CD4-positive, alpha-beta T cell treated with Interleukin-6 for 4 hours (primary cell): Measurements from ENCODE around the gene USP20.
"Not testable (repeated sequence)": the region's sequence is repeated elsewhere in the genome, so short reads cannot be mapped to it uniquely, and the experiment has no call there.

Source experiments
- DNase-seq: peaks from one replicate; pipeline ENCODE4 v3.0.0-alpha.2; 2020; ENCODE audit warnings: mixed read lengths

The USP20 gene

GRCh38 chr9:129835128-129835859 is at the start of gene USP20, which contains the start of gene C9orf78:
USP20 (plus strand) TSS chr9:129835458; CDS start chr9:129852556, 17,098 bp downstream.
C9orf78 (minus strand) TSS chr9:129835275; CDS start chr9:129835221, 54 bp downstream.
- peak; percentile 99 for DNase-seq

GRCh38 chr9:129785866-129786265 is 49.4 kb upstream of the USP20 start:
- no peak for DNase-seq

DNA sequence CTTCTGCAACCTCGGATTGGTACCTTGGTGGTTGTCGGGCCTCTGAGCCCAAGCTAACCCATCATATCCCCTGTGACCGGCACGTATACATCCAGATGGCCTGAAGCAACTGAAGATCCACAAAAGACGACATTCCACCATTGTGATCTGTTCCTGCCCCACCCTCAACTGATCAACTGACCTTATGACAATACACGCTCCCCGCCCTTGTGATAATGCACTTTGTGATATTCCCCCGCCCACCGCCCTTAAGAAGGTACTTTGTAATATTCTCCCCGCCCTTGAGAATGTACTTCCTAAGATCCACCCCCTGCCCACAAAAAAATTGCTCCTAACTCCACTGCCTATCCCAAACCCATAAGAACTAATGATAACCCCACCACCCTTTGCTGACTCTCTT is 48.8 kb upstream of the USP20 start:
- DNase-seq: no peak

- DNase-seq: no peak
Observed at GRCh38 chr9:129794549-129794948, 40.7 kb upstream of the USP20 start.

DNA sequence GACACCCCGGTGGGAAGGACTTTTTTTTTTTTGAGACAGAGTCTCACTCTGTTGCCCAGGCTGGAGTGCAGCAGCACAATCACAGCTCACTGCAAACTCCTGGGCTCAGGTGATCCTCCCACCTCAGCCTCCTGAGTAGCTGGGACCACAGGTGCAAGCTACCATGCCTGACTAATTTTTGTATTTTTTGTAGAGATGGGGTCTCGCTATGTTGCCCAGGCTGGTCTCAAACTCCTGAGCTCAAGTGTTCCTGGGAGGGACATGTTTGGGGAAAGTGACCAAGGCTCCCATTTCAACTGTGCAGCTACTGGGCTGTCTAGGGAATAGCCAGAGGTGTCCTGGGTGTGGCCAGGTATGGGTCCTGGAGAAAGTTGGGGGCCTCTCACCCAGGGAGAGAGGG is 39.2 kb upstream of the USP20 start:
- DNase-seq: not testable (repeated sequence)

- DNase-seq: no peak
Observed at GRCh38 chr9:129798973-129799372, 36.3 kb upstream of the USP20 start.

DNA sequence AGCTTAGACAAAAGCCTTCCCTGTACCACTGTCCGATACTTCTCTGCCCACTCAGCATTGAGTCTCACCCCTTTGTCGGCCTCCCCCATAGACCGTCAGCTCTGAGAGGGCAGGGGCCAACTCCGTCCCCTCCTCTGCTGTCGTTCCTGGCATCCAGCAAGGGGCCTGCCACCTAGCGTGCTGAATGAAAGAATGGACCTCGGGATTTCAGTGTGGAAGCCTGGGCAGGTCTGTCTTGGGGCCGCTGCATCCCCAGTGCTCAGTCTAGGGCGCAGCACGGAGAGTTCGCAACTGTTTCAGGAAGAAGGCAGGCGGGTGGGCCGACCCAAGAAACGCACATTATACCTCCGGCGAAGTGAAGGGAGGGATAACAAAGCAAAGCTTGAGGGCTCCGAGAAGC is 33.8 kb upstream of the USP20 start:
- no peak for DNase-seq

DNA sequence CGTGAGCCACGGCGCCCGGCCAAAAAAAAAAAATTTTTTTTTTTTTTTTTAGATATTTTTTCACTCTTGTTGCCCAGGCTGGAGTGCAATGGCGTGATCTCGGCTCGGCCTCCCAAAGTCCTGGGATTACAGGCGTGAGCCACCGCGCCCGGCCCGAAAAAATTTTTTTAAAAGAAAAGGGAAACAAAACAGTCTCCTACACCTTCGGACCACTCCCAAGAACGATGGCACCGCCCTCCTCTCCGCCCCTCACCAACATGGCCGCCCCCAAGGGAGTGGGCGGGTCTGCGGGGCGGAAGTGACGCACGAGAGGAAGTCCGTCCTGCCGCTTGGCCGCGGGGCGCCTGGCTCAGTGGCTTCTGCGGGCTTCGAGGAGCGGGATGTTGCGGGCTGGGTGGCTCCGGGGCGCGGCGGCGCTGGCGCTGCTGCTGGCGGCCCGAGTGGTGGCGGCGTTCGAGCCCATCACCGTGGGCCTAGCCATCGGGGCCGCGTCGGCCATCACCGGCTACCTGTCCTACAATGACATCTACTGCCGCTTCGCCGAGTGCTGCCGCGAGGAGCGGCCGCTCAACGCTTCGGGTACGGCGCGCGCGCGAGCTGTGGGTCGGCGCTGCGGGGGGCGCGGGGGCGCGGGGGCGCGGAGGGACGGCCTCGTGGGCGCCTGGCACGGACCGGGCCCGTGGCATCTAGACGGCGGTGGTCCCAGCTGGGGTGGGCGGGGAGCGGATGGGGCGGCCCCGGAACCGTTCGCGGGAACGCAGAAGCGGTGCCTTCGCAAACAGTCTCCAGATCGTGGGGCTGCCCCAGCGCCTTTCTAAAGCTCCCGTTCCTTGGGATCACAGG is 32.2 kb upstream of the USP20 start, which contains the start of gene TOR1B:
TSS of gene TOR1B (plus strand) at position 352 of the 843 bp plus-strand sequence. CDS start at position 381, 29 bp downstream.
- peak; percentile 96 for DNase-seq

DNA sequence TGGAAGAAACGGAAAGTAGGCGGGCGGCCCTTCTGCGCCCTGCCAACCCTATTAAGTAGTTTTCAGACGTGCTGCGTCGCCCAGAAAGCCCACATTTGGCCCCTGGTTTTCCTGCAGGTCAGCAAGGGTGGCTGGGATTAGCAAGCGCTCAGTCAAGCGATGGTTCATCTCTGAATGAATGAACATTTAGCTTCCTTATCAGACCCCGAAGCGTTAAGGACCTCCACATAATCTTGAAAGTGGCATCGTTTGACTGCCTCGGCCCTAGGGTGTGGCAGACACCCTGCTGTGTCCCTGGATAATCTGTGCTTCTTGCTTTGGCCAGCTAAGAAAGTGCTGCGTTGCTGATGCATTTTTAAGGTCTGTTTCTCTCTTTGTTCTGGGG is 31.6 kb upstream of the USP20 start:
- no peak for DNase-seq

DNA sequence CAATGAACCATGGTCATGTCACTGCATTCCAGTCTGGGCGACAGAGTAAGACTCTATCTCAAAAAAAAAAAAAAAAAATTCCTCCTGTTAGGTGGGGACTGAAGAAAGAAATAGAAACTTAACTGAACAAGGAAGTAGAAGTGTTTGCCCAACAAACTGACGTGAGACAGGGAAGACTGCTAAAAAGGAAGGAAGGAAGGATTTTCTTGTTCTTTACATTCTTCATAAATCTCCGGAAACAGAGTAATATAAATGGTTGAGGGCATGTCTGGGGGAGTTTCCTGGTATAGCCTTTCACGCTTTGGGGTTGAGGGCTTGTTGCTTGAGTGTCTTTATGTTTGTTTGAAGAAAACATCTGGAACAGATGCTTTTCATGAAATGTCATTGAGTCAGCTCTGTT is 29.2 kb upstream of the USP20 start:
- DNase-seq: no peak

- no peak for DNase-seq
Observed at GRCh38 chr9:129809346-129809745, 25.9 kb upstream of the USP20 start.

- DNase-seq: no peak
Observed at GRCh38 chr9:129810116-129810515, 25.1 kb upstream of the USP20 start.

DNA sequence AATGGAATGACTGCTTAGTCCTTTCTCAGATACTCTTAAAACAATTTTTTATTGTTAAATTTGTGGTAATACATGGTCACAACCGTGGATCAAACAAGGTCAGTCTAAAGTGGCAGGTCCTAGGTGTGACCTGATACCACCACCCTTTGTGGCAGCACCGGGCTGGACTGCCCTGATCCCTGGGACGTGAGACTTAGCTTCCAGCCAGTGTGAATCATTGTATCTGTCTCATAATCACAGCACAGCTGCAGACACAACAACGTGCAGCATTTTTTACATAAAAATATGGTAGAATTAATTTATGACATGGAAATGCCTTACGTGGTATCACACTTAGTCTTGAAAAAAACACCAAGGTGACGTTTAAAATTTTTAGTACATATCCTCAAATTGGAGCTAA is 24.5 kb upstream of the USP20 start:
- DNase-seq: no peak

GRCh38 chr9:129811967-129812363 is 23.3 kb upstream of the USP20 start:
- DNase-seq: no peak

DNA sequence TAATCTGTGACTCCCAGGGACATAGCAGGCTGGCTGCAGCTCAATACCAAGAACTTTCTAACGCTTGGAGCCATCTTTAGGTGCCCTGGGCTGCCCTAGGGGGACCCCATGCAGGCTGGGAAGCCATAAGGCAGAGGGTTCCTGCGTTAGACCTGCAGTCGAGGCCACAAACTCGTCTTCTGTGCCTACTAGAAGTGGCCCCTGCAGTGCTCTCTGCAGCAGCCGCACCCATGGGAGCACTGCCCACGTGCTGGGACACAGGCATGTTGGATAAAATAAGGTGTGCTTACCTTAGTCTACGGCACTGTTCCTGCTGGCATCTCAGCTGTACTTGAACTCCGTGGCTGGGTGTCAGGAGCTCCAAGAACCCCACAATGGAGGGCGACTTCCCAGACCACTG is 22.9 kb upstream of the USP20 start:
- no peak for DNase-seq

DNA sequence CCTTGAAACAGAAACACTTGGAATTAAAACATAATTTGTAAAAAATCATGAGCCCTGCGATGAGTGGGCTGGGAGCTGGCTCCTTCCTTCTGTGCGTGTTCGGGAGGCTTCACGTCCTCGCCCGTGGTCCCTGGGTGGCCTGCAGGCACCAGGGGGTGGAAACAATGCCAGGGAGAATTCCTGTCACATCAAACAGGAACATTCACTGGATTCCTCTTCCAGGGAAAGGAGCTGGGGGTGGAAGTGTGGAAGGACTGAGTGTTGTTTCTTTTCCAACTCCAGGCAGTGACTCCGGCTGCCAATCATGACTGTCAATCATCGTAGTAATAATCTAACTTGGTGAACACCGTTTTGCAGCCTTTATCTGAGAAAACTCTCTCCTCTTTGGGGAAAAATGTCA is 21.6 kb upstream of the USP20 start:
- no peak for DNase-seq

DNA sequence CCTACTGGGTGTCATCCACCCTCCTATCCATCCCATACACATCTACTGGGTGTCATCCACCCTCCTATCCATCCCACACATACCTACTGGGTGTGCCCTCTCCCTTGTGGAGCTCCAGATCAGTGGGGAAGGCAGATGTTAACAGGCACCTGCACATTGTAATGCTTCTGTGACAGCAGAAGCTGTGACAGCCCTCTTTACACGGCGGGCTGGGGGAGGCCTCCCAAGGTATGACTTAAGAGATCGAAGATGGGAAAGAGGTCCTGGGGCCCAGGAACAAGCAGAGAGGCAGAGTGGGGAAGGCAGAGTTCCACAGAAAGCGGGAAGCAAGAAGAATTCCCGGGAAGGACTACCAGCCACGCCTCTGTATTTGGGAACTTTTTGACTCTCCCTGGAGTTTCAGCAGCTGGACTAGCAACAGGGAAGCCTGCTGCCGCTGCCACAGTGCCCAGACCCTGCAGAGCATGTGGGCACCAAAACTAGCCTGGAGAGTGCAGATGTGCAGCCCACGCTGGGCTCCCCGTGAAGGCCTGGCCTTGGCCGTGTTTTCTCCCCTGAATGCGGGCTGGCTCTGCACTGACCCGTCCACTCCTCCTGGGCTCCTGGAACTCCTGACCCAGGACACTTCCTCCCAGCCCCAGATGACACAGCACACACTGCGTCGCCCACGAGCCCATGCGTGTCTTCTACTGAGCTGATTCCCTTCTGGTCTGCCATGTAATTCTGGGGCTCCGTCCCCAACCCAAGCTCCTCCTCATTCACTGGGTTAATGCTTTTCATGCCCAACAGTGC is 20.6 kb upstream of the USP20 start:
- no peak for DNase-seq

GRCh38 chr9:129815278-129815677 is 20.0 kb upstream of the USP20 start:
- no peak for DNase-seq

DNA sequence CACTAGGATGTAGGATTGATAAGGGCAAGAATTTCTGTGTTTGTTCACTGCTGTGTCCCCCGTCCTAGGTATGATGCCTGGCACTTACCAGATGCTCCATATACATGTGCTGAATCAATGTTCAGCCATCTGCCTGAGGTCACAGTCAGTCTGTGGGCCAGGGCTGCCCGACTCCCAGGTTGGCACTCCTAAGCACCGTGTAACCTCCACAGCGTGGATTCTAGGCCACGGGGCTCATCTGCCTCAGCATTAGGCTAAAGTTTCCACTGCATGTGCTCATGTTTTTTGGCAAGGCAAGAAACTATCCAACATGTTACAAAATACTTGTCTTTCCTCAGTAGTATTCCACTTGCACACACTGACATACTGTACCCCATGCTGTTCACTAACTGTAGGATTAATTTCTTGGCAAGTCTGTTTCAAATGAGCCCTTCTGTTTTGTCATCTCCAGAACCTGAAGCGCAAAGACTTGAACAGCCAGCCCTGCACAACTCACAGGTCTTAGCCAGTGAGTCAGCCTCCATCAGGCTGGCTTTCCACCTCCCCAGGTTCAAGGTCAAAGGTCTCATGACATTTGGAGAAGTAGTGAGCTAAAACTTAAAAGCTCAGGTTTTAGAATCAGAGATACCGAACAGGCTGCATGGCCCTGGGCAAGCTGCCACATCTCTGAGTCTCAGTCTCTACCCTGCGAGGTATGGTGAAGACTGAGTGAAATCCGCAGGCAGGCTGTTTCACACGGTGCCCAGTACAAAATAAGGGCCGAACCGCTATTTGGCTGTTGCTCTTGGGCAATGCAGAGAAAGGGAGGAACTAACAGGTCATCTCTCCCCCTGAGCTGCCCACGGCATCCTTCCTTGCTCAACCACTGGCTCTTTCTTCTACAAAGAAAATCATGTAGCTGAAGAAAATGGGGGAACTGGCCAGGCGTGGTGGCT is 18.5 kb upstream of the USP20 start:
- no peak for DNase-seq

- peak; percentile 21 for DNase-seq
Observed at GRCh38 chr9:129822898-129823541, 12.2 kb upstream of the USP20 start.

GRCh38 chr9:129823542-129823934 is 11.7 kb upstream of the USP20 start:
- DNase-seq: peak; percentile 11
